22Rv1 (cell line): Measurements from ENCODE around the gene GLA.
A peak's percentile ranks its signal among the peaks of the same experiment; 100 is the strongest.

ENCODE experiments used
- H3K27ac ChIP-seq: fragments of 450-650 bp; 2 replicates; pipeline ENCODE4 v1.5.1; 2017
- CTCF ChIP-seq: fragments of 450-650 bp; IDR thresholded peaks from 2 replicates; pipeline ENCODE4 v1.5.1; 2017; ENCODE audit warnings: mild to moderate bottlenecking
- ZFX ChIP-seq: fragments of 450-650 bp; IDR thresholded peaks from 2 replicates; pipeline ENCODE4 v1.6.1; 2017; ENCODE audit warnings: antibody characterized with exemption, borderline replicate concordance

GLA gene

GRCh38 chrX:101397779-101398178 is 9.9 kb downstream of the GLA start:
- H3K27ac ChIP-seq = peak overlapping the region; percentile 10; the same call in 1 of the 2 replicates
- TF ChIP-seq CTCF (no peak), ZFX (no peak)

- TF ChIP-seq ZFX (no peak), CTCF (no peak)
- peak overlapping the region; percentile 1; the same call in 1 of the 2 replicates for H3K27ac ChIP-seq
Observed at GRCh38 chrX:101395789-101396188, 11.9 kb downstream of the GLA start.

- TF ChIP-seq ZFX (no peak), CTCF (no peak)
- H3K27ac ChIP-seq = no peak overlapping the region
Observed at GRCh38 chrX:101394372-101394771, 13.4 kb downstream of the GLA start.

- TF ChIP-seq ZFX = no peak
- no peak for TF ChIP-seq CTCF
- H3K27ac ChIP-seq = peak overlapping the region; percentile 74; the same call in 1 of the 2 replicates
Observed at GRCh38 chrX:101393530-101394305, 14.0 kb downstream of the GLA start.

- no peak for TF ChIP-seq CTCF
- TF ChIP-seq ZFX = no peak
- peak overlapping the region; percentile 74 for H3K27ac ChIP-seq
Observed at GRCh38 chrX:101391831-101392230, 15.9 kb downstream of the GLA start.

- peak within 1 kb of the TSS; percentile 74 for H3K27ac ChIP-seq
- TF ChIP-seq CTCF (peak; percentile 76), ZFX (no peak)
Observed at GRCh38 chrX:101390664-101391525, 16.8 kb downstream of the GLA start, which contains the start of gene RPL36A. TSS of gene RPL36A (plus strand) at chrX:101391011. CDS start at chrX:101391044, 33 bp downstream.
